Prostate gland (tissue), 2 donors: ENCODE data around the gene MUC20. TPM values are rescaled to one million over a fixed set of nuclear protein-coding genes. Genes with fewer than 3 reads are reported as not detected.
"Not testable (repeated sequence)": the region's sequence is repeated elsewhere in the genome, so short reads cannot be mapped to it uniquely, and the experiment has no call there.

ENCODE experiments used
- DNase-seq: peaks from one replicate; pipeline ENCODE4 v3.0.0-alpha.2; 2019; ENCODE audit warnings: low spot score
- H3K27ac ChIP-seq, 2 donors: fragments of 200-600 bp; sonication (generic); 2 replicates each; pipeline ENCODE4 v1.5.1; 2017 to 2019
- H3K27me3 ChIP-seq: fragments of 200-600 bp; sonication (generic); replicated peaks from 2 replicates; pipeline ENCODE4 v1.5.1; 2019; ENCODE audit not compliant: insufficient read depth
- H3K36me3 ChIP-seq, 2 donors: fragments of 200-600 bp; sonication (generic); 1 replicate in 1 of 2; 2 replicates in 1 of 2; pipeline versions ENCODE4 v1.5.1 to v1.8.1; 2017 to 2019
- H3K4me1 ChIP-seq: fragments of 200-600 bp; sonication (generic); replicated peaks from 2 replicates; pipeline ENCODE4 v1.5.1; 2019
- H3K4me3 ChIP-seq, 2 donors: fragments of 200-600 bp; sonication (generic); 2 replicates each; pipeline ENCODE4 v1.5.1; 2017 to 2019
- H3K9me3 ChIP-seq: fragments of 200-600 bp; sonication (generic); 2 replicates; pipeline ENCODE4 v1.5.1; 2017
- POLR2A ChIP-seq: fragments of 450-650 bp; IDR thresholded peaks from one replicate; pipeline ENCODE4 v1.6.1; 2016; ENCODE audit warnings: antibody characterized with exemption, mild to moderate bottlenecking
- POLR2AphosphoS5 ChIP-seq: sonication (generic); formaldehyde crosslinking; IDR thresholded peaks from one replicate; pipeline ENCODE4 v1.6.1; 2017; ENCODE audit warnings: antibody characterized with exemption
- WGBS: methylation state at CpG from one replicate; pipeline ENCODE4 v1.1.5; 2018; 5-methylcytosine and 5-hydroxymethylcytosine counted together
- intact Hi-C: fragments of 100-400 bp; cut with DNase I; formaldehyde crosslinking; loops from one replicate; pipeline ENCODE4 v1.14.2; 2022
- total RNA-seq, 2 donors: library from RNA; depleted of rRNA; stranded (reverse); fragments of >200 nt; gene quantifications; one replicate each; pipeline ENCODE4 v1.1.0, GENCODE V29; 2016
- TF ChIP-seq, protein P1 (sequence below), 4 experiments: fragments of 200-600 bp in 2 of 4; fragments of 450-650 bp in 2 of 4; sonication (generic) in 2 of 4; IDR thresholded peaks; 1 replicate in 3 of 4; 2 replicates in 1 of 4; pipeline ENCODE4 v1.5.1; 2016 to 2019; ENCODE audit warnings: antibody characterized with exemption in 4 of 4, mild to moderate bottlenecking in 2 of 4, moderate library complexity in 2 of 4

The MUC20 gene
- total RNA-seq, 2 donors from 2014 or later = 17.9 to 49.0 TPM

- H3K27ac ChIP-seq = no peak overlapping the region
- H3K4me1 ChIP-seq = no peaks in the 10 kb centered on the region
- no peak for DNase-seq
- peaks cover 0 to 8% of the 10 kb centered on the region in 2 donors for H3K36me3 ChIP-seq
- no peaks in the 10 kb centered on the region for H3K9me3 ChIP-seq
- no peak overlapping the region for H3K4me3 ChIP-seq
- intact Hi-C loops = no loop called here
- 81% methylated on average over 14 of the region's 14 CpGs for WGBS
- TF ChIP-seq POLR2AphosphoS5 (peak; percentile 48), POLR2A (no peak)
- H3K27me3 ChIP-seq = no peaks in the 10 kb centered on the region
Measured at GRCh38 chr3:195715583-195716266, 5.1 kb upstream of the MUC20 start.

DNA sequence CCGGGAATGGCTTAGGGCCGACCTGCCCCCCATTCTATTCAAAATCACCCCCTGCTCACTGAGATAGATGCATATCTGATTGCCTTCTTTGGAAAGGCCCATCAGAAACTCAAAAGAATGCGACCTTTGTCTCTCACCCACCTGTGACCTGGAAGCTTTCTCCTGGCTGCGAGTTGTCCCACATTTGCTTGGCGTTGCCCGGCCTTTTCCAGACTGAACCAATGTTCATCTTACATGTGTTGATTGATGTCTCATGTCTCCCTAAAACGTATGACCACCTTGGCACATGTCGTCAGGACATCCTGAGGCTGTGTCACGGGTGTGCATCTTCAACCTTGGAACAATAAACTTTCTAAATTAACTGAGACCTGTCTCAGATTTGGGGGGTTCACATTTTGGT, 3.4 kb upstream of the MUC20 start:
- no peak for DNase-seq
- H3K4me3 ChIP-seq = no peak overlapping the region
- H3K4me1 ChIP-seq = no peaks in the 10 kb centered on the region
- H3K27ac ChIP-seq = no peak overlapping the region
- 75% methylated on average over 9 of the region's 9 CpGs for WGBS
- no peaks in the 10 kb centered on the region for H3K27me3 ChIP-seq
- intact Hi-C loops = no loop called here
- TF ChIP-seq POLR2AphosphoS5 (no peak), POLR2A (no peak)
- TF ChIP-seq, protein P1, sequence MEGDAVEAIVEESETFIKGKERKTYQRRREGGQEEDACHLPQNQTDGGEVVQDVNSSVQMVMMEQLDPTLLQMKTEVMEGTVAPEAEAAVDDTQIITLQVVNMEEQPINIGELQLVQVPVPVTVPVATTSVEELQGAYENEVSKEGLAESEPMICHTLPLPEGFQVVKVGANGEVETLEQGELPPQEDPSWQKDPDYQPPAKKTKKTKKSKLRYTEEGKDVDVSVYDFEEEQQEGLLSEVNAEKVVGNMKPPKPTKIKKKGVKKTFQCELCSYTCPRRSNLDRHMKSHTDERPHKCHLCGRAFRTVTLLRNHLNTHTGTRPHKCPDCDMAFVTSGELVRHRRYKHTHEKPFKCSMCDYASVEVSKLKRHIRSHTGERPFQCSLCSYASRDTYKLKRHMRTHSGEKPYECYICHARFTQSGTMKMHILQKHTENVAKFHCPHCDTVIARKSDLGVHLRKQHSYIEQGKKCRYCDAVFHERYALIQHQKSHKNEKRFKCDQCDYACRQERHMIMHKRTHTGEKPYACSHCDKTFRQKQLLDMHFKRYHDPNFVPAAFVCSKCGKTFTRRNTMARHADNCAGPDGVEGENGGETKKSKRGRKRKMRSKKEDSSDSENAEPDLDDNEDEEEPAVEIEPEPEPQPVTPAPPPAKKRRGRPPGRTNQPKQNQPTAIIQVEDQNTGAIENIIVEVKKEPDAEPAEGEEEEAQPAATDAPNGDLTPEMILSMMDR (IDR thresholded peaks at IDR 0.05) = no peak
- no peaks in the 10 kb centered on the region for H3K36me3 ChIP-seq
- no peaks in the 10 kb centered on the region for H3K9me3 ChIP-seq

DNA sequence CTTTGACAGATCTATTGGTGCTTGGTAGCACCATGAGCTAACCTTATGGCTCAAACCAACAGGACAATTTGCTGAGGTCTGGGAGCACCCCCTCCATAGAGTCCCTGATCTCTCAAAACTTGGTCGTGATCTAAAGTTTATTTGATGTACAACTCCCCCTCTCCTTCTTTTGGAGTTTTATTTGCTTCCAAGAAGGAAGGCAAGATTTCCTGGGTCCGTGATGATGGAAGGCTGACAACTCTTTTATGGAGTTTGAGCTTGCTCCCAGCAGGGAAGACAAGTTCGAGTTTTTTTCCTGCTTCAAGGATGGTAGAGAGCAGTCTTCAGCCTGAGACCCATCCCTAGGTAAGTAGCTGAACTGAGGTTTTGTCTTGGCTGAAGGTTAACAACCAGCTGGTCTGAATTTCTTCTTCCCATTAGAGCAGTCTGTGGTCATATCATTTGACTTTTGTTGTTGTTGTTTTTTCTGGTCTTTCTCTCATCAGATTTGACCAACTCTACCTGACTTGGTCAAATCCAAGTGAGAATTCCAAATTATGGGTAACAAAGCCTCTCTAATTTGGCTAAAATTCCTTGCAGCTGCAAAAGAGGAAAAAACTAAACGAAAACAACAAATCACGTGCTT, 2.8 kb upstream of the MUC20 start:
- H3K4me1 ChIP-seq = no peaks in the 10 kb centered on the region
- intact Hi-C loops = no loop called here
- H3K27me3 ChIP-seq = no peaks in the 10 kb centered on the region
- TF ChIP-seq POLR2A (no peak), POLR2AphosphoS5 (no peak)
- TF ChIP-seq, protein P1 (IDR thresholded peaks at IDR 0.05) = no peak
- DNase-seq = no peak
- H3K36me3 ChIP-seq = no peaks in the 10 kb centered on the region
- H3K4me3 ChIP-seq = no peak overlapping the region
- 48% methylated on average over 5 of the region's 5 CpGs for WGBS
- H3K27ac ChIP-seq = no peak overlapping the region
- H3K9me3 ChIP-seq = no peaks in the 10 kb centered on the region

- Histone ChIP-seq H3K4me3 (no peak overlapping the region), H3K4me1 (no peaks in the 10 kb centered on the region), H3K9me3 (no peaks in the 10 kb centered on the region), H3K27me3 (no peaks in the 10 kb centered on the region), H3K27ac (no peak overlapping the region), H3K36me3 (no peaks in the 10 kb centered on the region)
- intact Hi-C loops = no loop called here
- no peak for DNase-seq
- TF ChIP-seq POLR2AphosphoS5 (no peak), POLR2A (no peak)
- TF ChIP-seq, protein P1 (IDR thresholded peaks at IDR 0.05) = no peak
- WGBS = 72% methylated on average over 7 of the region's 7 CpGs
Measured at GRCh38 chr3:195718477-195718984, 2.2 kb upstream of the MUC20 start.

GRCh38 chr3:195719514-195720254, 1.1 kb upstream of the MUC20 start:
- H3K36me3 ChIP-seq, H3K9me3 ChIP-seq, DNase-seq, H3K27me3 ChIP-seq, H3K4me3 ChIP-seq, H3K4me1 ChIP-seq, H3K27ac ChIP-seq, intact Hi-C loops: not testable (repeated sequence)
- WGBS = 79% methylated on average over 16 of the region's 16 CpGs

GRCh38 chr3:195722139-195722995, 1.6 kb downstream of the MUC20 start:
- H3K4me3 ChIP-seq, H3K27ac ChIP-seq, H3K9me3 ChIP-seq, H3K4me1 ChIP-seq, H3K36me3 ChIP-seq, H3K27me3 ChIP-seq, intact Hi-C loops, DNase-seq: not testable (repeated sequence)
- WGBS = 84% methylated on average over 10 of the region's 21 CpGs

GRCh38 chr3:195722996-195723345, 2.2 kb downstream of the MUC20 start:
- DNase-seq, H3K27ac ChIP-seq, H3K4me3 ChIP-seq, intact Hi-C loops, H3K36me3 ChIP-seq, H3K9me3 ChIP-seq, H3K4me1 ChIP-seq, H3K27me3 ChIP-seq: not testable (repeated sequence)
- 64% methylated on average over 4 of the region's 9 CpGs for WGBS

GRCh38 chr3:195724363-195724762, 3.6 kb downstream of the MUC20 start:
- intact Hi-C loops, H3K27me3 ChIP-seq, H3K36me3 ChIP-seq, H3K27ac ChIP-seq, H3K4me3 ChIP-seq, H3K4me1 ChIP-seq, DNase-seq, H3K9me3 ChIP-seq: not testable (repeated sequence)
- no CpG with 5 or more reads among the region's 13 CpGs for WGBS
